Measurements from ENCODE around the gene ZACN. TPM values are rescaled to one million over a fixed set of nuclear protein-coding genes. Genes with fewer than 3 reads are reported as not detected.

ZACN gene
- total RNA-seq, 1 donor from 2014 or later: 2.7 TPM

DNA sequence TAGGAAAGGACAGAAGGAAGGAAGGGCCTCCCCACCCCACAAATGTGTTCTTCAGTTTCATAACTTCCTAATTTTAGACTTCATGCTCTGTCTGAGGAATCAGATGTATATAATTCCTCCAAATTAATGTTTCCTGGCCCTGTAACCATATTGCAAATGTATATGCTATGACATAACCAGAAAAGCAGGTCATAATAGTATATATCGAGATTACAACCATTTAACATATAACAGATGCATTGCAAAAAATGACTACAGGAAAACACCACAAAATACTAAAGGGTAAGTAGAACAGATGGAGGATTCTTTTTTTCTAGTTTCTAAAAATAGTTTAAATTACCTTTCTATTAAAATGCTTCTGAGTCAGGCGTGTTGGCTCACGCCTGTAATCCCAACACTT, 27.7 kb downstream of the ZACN start:
- Mint-ChIP-seq H3K27ac (no peak overlapping the region), H3K4me3 (no peak overlapping the region), H3K36me3 (ENCODE audit: low read depth) (peaks cover 2% of the 10 kb centered on the region), H3K9me3 (no peaks in the 10 kb centered on the region), H3K4me1 (ENCODE audit: low read depth) (peaks cover 11% of the 10 kb centered on the region), H3K27me3 (ENCODE audit: insufficient read depth) (peaks cover 5% of the 10 kb centered on the region)
- intact Hi-C loops (cut with micrococcal nuclease): loop anchor here (1.0 to 10.0 kb wide), 2 partner anchors 92 to 278 kb away; partner anchors contain the start of gene SPHK1
- no peak for DNase-seq (ENCODE audit: low spot score)

DNA sequence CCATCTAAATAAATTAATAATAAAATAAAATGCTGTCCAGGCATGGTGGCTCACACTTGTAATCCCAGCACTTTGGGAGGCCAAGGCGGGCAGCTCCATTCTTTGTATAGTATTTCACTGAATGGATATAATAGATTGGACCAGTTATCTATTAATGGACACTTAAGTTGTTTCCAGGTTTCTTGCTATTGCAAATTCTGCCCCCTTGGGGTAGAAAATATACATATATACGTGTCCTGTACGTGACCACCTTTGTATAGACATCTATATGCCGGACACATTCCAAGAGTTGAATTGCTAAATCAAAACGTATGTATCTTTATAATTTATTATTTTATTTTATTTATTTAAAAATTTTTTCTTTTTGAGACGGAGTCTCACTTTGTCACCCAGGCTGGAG, 28.5 kb downstream of the ZACN start:
- intact Hi-C loops (cut with micrococcal nuclease): loop anchor here (1.0 to 10.0 kb wide), 2 partner anchors 93 to 277 kb away; partner anchors contain the start of gene SPHK1
- peaks cover 10% of the 10 kb centered on the region for H3K4me1 Mint-ChIP-seq (ENCODE audit: low read depth)
- no peak overlapping the region for H3K27ac Mint-ChIP-seq
- peaks cover 5% of the 10 kb centered on the region for H3K27me3 Mint-ChIP-seq (ENCODE audit: insufficient read depth)
- H3K36me3 Mint-ChIP-seq (ENCODE audit: low read depth): peaks cover 2% of the 10 kb centered on the region
- no peaks in the 10 kb centered on the region for H3K9me3 Mint-ChIP-seq
- no peak overlapping the region for H3K4me3 Mint-ChIP-seq
- DNase-seq (ENCODE audit: low spot score): no peak

DNA sequence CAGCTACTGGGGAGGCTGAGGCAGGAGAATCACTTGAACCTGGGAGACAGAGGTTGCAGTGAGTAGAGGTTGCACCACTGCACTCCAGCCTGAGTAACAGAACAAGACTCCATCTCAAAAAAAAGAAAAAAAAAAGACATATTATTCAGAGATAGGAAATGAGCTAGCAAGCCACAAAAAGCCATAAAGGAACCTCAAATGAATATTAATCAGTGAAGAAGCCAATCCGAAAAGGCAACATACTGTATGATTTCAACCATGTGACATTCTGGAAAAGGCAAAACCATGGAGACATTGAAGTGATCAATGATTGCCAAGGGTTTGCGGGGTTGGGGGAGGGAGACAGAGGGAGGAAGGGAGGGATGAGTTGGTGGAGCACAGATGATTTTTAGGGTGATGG, 33.0 kb downstream of the ZACN start:
- Mint-ChIP-seq H3K4me3 (no peak overlapping the region), H3K9me3 (no peaks in the 10 kb centered on the region), H3K4me1 (ENCODE audit: low read depth) (no peaks in the 10 kb centered on the region), H3K27ac (no peak overlapping the region), H3K36me3 (ENCODE audit: low read depth) (no peaks in the 10 kb centered on the region), H3K27me3 (ENCODE audit: insufficient read depth) (peaks cover 5% of the 10 kb centered on the region)
- intact Hi-C loops (cut with micrococcal nuclease): no loop called here
- no peak for DNase-seq (ENCODE audit: low spot score)

DNA sequence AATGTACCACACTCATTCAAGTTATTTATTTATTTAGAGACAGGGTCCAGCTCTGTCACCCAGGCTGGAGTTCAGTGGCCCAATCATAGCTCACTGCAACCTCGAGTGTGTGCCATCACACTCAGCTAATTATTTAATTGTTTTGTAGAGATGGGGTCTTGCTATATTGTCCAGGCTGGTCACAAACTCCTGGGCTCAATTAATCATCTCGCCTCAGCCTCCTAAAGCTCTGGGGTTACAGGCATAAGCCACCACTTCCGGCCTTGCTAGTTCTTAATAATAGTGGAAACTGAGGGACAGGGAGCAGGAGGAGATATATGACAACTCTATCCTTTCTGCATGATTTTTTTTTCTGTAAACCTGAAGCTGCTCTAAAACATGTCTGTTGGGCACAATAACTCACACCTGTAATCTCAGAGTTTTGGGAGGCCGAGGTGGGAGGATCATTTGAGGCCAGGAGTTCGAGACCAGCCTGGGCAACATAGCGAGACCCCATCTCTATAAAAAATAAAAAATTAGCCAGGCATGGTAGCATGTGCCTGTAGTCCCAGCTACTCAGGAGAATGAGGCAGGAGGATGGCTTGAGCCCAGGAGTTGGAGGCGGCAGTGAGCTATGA, 36.3 kb downstream of the ZACN start:
- no peak overlapping the region for H3K4me3 Mint-ChIP-seq
- intact Hi-C loops (cut with micrococcal nuclease): no loop called here
- H3K4me1 Mint-ChIP-seq (ENCODE audit: low read depth): no peaks in the 10 kb centered on the region
- peaks cover 4% of the 10 kb centered on the region for H3K27me3 Mint-ChIP-seq (ENCODE audit: insufficient read depth)
- H3K36me3 Mint-ChIP-seq (ENCODE audit: low read depth): no peaks in the 10 kb centered on the region
- DNase-seq (ENCODE audit: low spot score): no peak
- H3K9me3 Mint-ChIP-seq: no peaks in the 10 kb centered on the region
- no peak overlapping the region for H3K27ac Mint-ChIP-seq

DNA sequence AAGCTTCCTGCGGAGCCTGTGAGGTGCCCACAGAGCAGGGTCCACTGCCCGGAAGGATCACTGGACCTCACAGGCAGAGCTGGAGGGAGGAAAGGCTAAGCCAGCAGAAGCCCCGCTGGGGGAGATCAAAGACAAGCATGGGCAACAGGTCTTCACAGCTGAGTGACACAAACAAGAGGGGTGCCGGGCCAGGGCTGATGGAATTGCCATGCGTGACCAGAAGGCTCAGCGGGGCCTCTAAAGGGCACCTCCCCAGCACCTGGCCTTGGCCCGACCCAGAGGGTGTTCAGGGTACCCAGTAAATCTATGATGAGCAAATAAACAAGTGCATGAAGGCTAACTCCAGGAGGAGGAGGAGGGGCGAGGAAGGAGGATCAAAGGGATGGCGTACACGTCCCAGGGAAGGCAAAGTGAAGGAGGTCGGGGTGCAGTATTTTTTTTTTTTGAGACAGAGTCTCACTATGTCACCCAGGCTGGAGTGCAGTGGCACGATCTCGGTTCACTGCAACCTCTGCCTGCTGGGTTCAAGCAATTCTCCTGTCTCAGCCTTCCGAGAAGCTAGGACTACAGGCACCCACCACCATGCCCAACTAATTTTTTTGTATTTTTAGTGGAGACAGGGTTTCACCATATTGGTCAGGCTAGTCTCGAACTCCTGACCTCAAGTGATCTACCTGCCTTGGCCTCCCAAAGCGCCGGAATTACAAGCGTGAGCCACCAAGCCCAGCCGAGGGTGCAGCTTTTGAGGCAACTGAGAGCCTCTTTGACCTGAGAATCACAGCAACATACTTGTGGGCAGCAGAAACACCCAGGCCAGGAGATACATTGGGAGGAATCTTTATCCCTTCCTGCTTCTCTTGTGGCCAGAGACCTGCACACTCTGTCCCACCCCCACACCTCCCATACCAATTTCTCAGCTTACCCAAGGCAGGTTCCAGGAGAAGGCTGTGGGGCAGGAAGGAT, 40.7 kb downstream of the ZACN start:
- intact Hi-C loops (cut with micrococcal nuclease): loop anchor here (2.0 kb wide), 1 partner anchor 17 kb away; the partner anchor contains the start of gene EXOC7
- Mint-ChIP-seq H3K4me1 (ENCODE audit: low read depth) (peaks cover 4% of the 10 kb centered on the region), H3K27ac (no peak overlapping the region), H3K4me3 (no peak overlapping the region), H3K27me3 (ENCODE audit: insufficient read depth) (peaks cover 5% of the 10 kb centered on the region), H3K36me3 (ENCODE audit: low read depth) (no peaks in the 10 kb centered on the region), H3K9me3 (no peaks in the 10 kb centered on the region)
- no peak for DNase-seq (ENCODE audit: low spot score)

DNA sequence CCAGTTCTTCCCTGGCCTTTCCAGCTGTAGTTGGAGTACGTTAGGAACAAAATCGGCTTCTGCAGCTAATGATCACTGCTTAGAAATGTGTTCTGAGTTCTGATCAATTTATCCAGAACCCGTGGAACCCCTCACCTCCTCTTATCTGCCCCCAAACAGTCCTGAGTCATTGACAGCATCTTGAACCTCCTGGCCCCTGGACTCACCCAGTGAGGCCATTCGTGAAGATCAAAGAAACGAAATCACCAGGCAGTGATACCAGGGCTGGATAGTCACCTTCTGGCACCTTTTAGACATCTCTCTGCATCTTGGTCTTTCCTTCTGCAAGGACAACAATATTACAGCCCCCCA, 41.7 kb downstream of the ZACN start:
- intact Hi-C loops (cut with micrococcal nuclease): loop anchor here (1.0 to 2.0 kb wide), 4 partner anchors 18 to 179 kb away; partner anchors contain the start of gene EXOC7
- no peak for DNase-seq (ENCODE audit: low spot score)
- peaks cover 4% of the 10 kb centered on the region for H3K4me1 Mint-ChIP-seq (ENCODE audit: low read depth)
- no peaks in the 10 kb centered on the region for H3K36me3 Mint-ChIP-seq (ENCODE audit: low read depth)
- peaks cover 5% of the 10 kb centered on the region for H3K27me3 Mint-ChIP-seq (ENCODE audit: insufficient read depth)
- peak overlapping the region; percentile 45 for H3K27ac Mint-ChIP-seq
- no peak overlapping the region for H3K4me3 Mint-ChIP-seq
- H3K9me3 Mint-ChIP-seq: no peaks in the 10 kb centered on the region

DNA sequence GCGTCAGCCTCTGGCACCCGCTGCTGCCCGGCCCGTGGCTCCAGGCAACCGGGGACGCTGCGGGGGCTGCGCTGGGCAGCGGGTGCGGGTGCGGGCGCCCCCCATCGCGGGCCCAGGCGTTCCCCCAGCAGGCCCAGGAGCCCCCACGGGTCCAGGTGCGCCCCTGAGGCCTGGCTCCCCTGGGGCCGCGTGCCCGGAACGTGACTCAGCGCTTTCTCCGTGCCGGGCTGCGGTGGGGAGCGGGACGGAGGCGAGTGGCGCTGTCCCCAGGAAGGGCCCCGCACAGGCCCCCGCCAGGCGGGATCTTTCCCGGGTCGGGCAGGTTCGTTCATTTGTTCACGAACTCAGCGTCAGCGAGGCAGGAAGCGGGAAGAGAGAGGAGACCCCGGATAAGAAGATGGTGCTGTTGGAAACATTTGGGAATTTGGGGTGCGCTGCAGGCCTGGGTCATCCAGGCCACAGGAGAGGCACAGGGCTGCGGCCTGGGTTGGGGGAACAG, 43.0 kb downstream of the ZACN start:
- Mint-ChIP-seq H3K4me1 (ENCODE audit: low read depth) (peaks cover 17% of the 10 kb centered on the region), H3K27me3 (ENCODE audit: insufficient read depth) (peaks cover 5% of the 10 kb centered on the region), H3K27ac (no peak overlapping the region), H3K4me3 (peak overlapping the region; percentile 39), H3K9me3 (no peaks in the 10 kb centered on the region), H3K36me3 (ENCODE audit: low read depth) (no peaks in the 10 kb centered on the region)
- DNase-seq (ENCODE audit: low spot score): no peak
- intact Hi-C loops (cut with micrococcal nuclease): loop anchor here (1.0 to 2.0 kb wide), 4 partner anchors 19 to 177 kb away; partner anchors contain the start of gene EXOC7

DNA sequence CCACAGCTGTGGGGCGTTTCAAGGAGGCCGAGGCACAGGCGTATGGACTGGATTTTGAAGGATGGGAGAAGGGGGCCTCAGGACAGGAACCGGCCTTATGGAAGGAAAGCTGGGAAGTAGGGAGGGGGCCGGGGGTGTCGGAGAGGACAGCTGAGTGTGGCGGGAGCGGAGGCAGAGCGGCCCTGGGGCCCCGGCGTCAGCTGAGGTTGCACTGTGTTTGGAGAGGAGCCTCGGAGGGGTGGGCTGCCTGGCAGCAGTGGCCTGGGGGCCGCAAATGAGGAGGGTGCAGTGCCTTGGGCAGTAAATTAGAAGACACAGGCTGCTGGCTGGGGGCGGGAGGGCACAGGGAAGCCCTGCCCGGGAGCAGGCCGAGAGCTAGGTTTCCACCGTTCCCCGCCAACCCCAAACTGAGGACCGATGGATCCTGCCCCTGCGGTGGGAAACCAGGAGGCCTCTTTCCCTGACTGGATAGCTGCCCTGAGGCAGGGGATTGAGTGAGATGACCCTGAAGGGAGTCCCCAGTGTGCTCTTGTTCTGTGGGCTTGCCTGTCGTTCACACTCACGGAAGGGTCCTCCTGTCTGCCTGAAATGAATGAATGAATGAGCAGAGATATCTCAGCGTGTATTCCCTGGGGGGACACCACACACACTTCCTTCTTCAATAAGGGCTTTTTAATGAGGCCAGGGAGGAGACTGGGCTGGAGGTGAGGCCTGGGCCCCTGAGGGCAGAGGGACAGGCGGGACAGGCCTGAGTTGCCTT, 43.6 kb downstream of the ZACN start:
- no peak for DNase-seq (ENCODE audit: low spot score)
- Mint-ChIP-seq H3K27me3 (ENCODE audit: insufficient read depth) (peaks cover 5% of the 10 kb centered on the region), H3K4me1 (ENCODE audit: low read depth) (peaks cover 21% of the 10 kb centered on the region), H3K36me3 (ENCODE audit: low read depth) (no peaks in the 10 kb centered on the region), H3K9me3 (no peaks in the 10 kb centered on the region), H3K4me3 (peak overlapping the region; percentile 39), H3K27ac (peak overlapping the region; percentile 86)
- intact Hi-C loops (cut with micrococcal nuclease): no loop called here

DNA sequence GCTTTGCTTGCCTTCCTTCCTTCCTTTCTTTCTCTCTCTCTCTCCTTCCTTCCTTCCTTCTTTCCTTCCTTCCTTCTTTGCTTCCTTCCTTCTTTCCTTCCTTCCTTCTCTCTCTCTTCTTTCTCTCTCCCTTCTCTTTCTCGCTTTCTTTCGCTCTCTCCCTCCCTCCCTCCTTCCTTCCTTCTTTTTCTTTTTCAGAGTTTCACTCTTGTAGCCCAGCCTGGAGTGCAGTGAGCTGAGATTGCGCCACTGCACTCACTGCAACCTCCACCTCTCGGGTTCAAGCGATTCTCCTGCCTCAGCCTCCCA, 44.2 kb downstream of the ZACN start:
- H3K9me3 Mint-ChIP-seq: no peaks in the 10 kb centered on the region
- H3K36me3 Mint-ChIP-seq (ENCODE audit: low read depth): no peaks in the 10 kb centered on the region
- intact Hi-C loops (cut with micrococcal nuclease): no loop called here
- H3K4me1 Mint-ChIP-seq (ENCODE audit: low read depth): peaks cover 21% of the 10 kb centered on the region
- H3K27me3 Mint-ChIP-seq (ENCODE audit: insufficient read depth): peaks cover 5% of the 10 kb centered on the region
- H3K27ac Mint-ChIP-seq: peak overlapping the region; percentile 86
- DNase-seq (ENCODE audit: low spot score): no peak
- no peak overlapping the region for H3K4me3 Mint-ChIP-seq

DNA sequence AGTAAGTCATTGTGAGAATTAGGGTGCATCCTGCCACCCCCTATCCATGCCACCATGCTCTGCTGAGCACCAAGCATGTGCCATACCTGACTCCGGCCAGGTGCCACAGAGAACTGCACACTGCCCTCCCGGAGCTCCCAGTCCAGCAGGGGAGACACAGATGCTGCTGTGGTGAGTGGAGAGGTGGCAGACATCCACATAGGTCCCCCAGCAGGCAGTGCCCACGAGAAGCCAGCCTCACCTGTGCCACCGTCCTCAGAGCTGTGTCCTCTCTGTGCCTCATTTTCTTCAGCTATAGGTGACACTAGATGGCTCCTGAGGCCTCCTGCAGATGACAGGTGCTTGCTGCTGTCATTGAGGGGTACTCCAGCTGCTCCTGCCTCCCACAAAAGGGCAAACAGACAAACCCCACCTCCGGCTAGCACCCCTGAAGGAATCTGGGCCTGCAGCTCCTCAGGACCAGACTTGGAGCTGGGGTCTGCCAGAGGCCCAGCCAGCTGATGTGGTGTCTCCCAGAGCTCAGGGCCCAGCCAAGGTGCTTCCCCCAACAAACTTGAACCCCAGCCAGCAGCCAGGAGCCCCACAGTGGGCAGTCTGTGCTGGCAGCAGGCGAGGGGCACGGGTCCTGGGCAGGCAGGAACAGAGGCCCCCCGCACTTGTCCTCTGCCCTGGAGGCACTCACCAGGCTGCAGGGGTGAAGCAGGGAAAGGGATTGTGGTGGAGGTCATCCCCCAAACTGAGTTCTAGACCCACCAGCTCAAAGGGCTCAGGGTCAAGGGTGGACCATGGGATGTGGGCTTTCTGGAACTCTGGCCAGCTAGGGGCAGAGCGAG, 45.0 kb downstream of the ZACN start:
- H3K9me3 Mint-ChIP-seq: no peaks in the 10 kb centered on the region
- intact Hi-C loops (cut with micrococcal nuclease): no loop called here

DNA sequence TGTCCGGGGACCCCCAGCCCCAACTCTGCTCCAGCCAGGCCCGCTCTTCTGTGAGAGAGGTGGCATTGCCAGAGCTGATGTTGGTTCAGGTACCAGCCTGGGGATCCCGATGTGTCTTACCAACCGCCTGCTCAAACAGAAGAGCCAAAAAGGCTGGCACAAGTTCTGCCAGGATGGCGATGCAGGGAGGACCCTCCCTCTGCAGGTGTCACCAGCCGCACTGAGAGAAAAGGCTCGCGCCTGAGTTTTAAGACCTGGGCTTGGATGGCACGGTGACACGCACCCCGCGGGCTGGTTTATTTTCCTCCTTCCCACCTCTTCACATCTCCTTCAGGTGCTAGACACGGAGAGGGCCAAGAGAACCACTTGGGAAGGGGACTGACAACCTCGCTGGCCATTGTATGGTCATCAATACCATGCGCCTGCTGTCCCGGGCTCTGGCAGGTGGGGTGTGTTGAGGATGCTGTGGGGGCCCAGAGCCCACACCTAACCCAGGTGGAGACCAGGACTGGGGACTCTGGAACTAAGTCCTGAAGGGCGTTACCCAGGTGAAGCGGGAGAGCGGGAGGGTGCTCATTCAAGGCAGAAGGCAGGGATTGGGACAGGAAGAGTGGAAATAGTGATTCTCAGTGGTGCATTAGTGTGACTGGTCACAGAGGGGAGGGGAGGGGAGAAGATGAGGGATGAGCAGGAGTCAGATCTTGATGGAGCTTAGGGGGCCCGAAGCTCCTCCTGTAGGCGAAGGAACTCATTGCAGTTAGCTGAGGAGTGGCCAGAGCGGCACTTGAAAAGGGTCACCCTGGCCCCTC, 45.8 kb downstream of the ZACN start:
- no peak overlapping the region for H3K27ac Mint-ChIP-seq
- no peak overlapping the region for H3K4me3 Mint-ChIP-seq

More for the DNA sequence above, 45.0 kb downstream of the ZACN start:
- DNase-seq (ENCODE audit: low spot score): no peak
- H3K36me3 Mint-ChIP-seq (ENCODE audit: low read depth): no peaks in the 10 kb centered on the region
- no peak overlapping the region for H3K27ac Mint-ChIP-seq
- peaks cover 21% of the 10 kb centered on the region for H3K4me1 Mint-ChIP-seq (ENCODE audit: low read depth)
- H3K4me3 Mint-ChIP-seq: no peak overlapping the region
- H3K27me3 Mint-ChIP-seq (ENCODE audit: insufficient read depth): peaks cover 5% of the 10 kb centered on the region

More for the DNA sequence above, 45.8 kb downstream of the ZACN start:
- intact Hi-C loops (cut with micrococcal nuclease): no loop called here
- no peak for DNase-seq (ENCODE audit: low spot score)
- H3K27me3 Mint-ChIP-seq (ENCODE audit: insufficient read depth): peaks cover 3% of the 10 kb centered on the region
- H3K36me3 Mint-ChIP-seq (ENCODE audit: low read depth): no peaks in the 10 kb centered on the region
- H3K9me3 Mint-ChIP-seq: no peaks in the 10 kb centered on the region
- H3K4me1 Mint-ChIP-seq (ENCODE audit: low read depth): peaks cover 21% of the 10 kb centered on the region
